A549 (cell line): ENCODE data around the gene CNTN2.

ENCODE experiments used
- CEBPB ChIP-seq, 2 experiments: fragments of >200 bp in 1 of 2; sonication (Bioruptor Twin) in 1 of 2; formaldehyde crosslinking in 1 of 2; IDR thresholded peaks; 2 replicates each; pipeline ENCODE4 v1.6.1; 2012 to 2016
- CHD2 ChIP-seq: fragments of 150-350 bp; IDR thresholded peaks from 2 replicates; pipeline ENCODE4 v1.6.1; 2014; ENCODE audit warnings: low read length; ENCODE audit not compliant: partially characterized antibody
- CTCF ChIP-seq: fragments of >200 bp; sonication (Bioruptor Twin); formaldehyde crosslinking; IDR thresholded peaks from 3 replicates; pipeline ENCODE4 v1.5.1; 2016
- EP300 ChIP-seq, 2 experiments: fragments of >200 bp; sonication (Bioruptor Twin); formaldehyde crosslinking; IDR thresholded peaks; 2 replicates in 1 of 2; 3 replicates in 1 of 2; pipeline ENCODE4 v1.6.1; 2016 to 2017
- FOSL2 ChIP-seq, 2 experiments: fragments of 450-650 bp in 1 of 2; fragments of >200 bp in 1 of 2; sonication (Bioruptor Twin) in 1 of 2; formaldehyde crosslinking; IDR thresholded peaks; 2 replicates each; pipeline versions ENCODE4 v1.5.0 to v1.6.1; 2016 to 2020; ENCODE audit warnings: mild to moderate bottlenecking in 1 of 2, moderate library complexity in 1 of 2
- HMGXB4 ChIP-seq: fragments of 250-450 bp; sonication (Bioruptor Pico); IDR thresholded peaks from 2 replicates; pipeline ENCODE4 v1.5.0; 2021; ENCODE audit warnings: mild to moderate bottlenecking, moderate library complexity, borderline replicate concordance
- JUNB ChIP-seq: fragments of >200 bp; sonication (Bioruptor Twin); formaldehyde crosslinking; IDR thresholded peaks from 2 replicates; pipeline ENCODE4 v1.6.1; 2016
- MAZ ChIP-seq: fragments of 150-350 bp; IDR thresholded peaks from 2 replicates; pipeline ENCODE4 v1.6.1; 2014; ENCODE audit warnings: antibody characterized with exemption, low read depth, low read length, borderline replicate concordance
- POLR2A ChIP-seq: IDR thresholded peaks from 2 replicates; pipeline ENCODE4 v1.6.1; 2012; ENCODE audit warnings: mild to moderate bottlenecking, low read length
- SMC3 ChIP-seq: fragments of >200 bp; sonication (Bioruptor Twin); formaldehyde crosslinking; IDR thresholded peaks from 3 replicates; pipeline ENCODE4 v1.6.1; 2018; ENCODE audit warnings: inconsistent platforms
- TF ChIP-seq, protein P1 (sequence below): fragments of 150-350 bp; IDR thresholded peaks from 2 replicates; pipeline ENCODE4 v1.6.1; 2014; ENCODE audit warnings: low read depth, mild to moderate bottlenecking, low read length

- TF ChIP-seq, protein P1, sequence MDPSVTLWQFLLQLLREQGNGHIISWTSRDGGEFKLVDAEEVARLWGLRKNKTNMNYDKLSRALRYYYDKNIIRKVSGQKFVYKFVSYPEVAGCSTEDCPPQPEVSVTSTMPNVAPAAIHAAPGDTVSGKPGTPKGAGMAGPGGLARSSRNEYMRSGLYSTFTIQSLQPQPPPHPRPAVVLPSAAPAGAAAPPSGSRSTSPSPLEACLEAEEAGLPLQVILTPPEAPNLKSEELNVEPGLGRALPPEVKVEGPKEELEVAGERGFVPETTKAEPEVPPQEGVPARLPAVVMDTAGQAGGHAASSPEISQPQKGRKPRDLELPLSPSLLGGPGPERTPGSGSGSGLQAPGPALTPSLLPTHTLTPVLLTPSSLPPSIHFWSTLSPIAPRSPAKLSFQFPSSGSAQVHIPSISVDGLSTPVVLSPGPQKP = no peak
- TF ChIP-seq JUNB = no peak
- TF ChIP-seq CEBPB (IDR thresholded peaks at IDR 0.05) = no peak
- no peak for TF ChIP-seq FOSL2 (IDR thresholded peaks at IDR 0.05)
- no peak for TF ChIP-seq FOSL2 (CRISPR knock-in tag; IDR thresholded peaks at IDR 0.05)
- TF ChIP-seq CTCF = no peak
- TF ChIP-seq MAZ = no peak
- no peak for TF ChIP-seq POLR2A
- no peak for TF ChIP-seq HMGXB4 (CRISPR knock-in tag)
- no peak for TF ChIP-seq SMC3
- TF ChIP-seq EP300 (IDR thresholded peaks at IDR 0.05) = no peak
- TF ChIP-seq CHD2 = no peak
Measured at GRCh38 chr1:205074084-205074483, 31.1 kb downstream of the CNTN2 start.
